Calu3 (cell line): ENCODE results near the gene RAB6B. TPM values are rescaled to one million over a fixed set of nuclear protein-coding genes. Genes with fewer than 3 reads are reported as not detected.

ENCODE experiments used
- BruUV-seq: library from RNA; stranded (reverse); fragments of 400-500 nt; replicated peaks from 2 replicates; lab custom pipeline; 2021; lab: Mats Ljungman, UMichigan
- CTCF ChIA-PET: fragments of 300-600 bp; sonication (Branson Sonifier 250); formaldehyde crosslinking; loops from one replicate; lab custom pipeline; 2022; ENCODE audit warnings: antibody characterized with exemption; lab: Charles Lee
- DNase-seq: peaks from one replicate; pipeline ENCODE4 v3.0.0; 2022
- H3K27ac Mint-ChIP-seq: one replicate; pipeline ENCODE4 v1.8.0; 2022; ENCODE audit warnings: mixed read lengths; ENCODE audit not compliant: unreplicated experiment
- H3K27me3 Mint-ChIP-seq: one replicate; pipeline ENCODE4 v1.8.0; 2022; ENCODE audit warnings: mixed read lengths; ENCODE audit not compliant: unreplicated experiment
- H3K36me3 Mint-ChIP-seq: one replicate; pipeline ENCODE4 v1.8.0; 2022; ENCODE audit warnings: mild to moderate bottlenecking, moderate library complexity, mixed read lengths; ENCODE audit not compliant: insufficient read depth, unreplicated experiment
- H3K4me1 Mint-ChIP-seq: one replicate; pipeline ENCODE4 v1.8.0; 2022; ENCODE audit warnings: mild to moderate bottlenecking, low read depth, mixed read lengths; ENCODE audit not compliant: unreplicated experiment
- H3K4me3 Mint-ChIP-seq: one replicate; pipeline ENCODE4 v1.8.0; 2022; ENCODE audit warnings: mild to moderate bottlenecking, low read depth, moderate library complexity, mixed read lengths; ENCODE audit not compliant: unreplicated experiment
- H3K9me3 Mint-ChIP-seq: one replicate; pipeline ENCODE4 v1.8.0; 2022; ENCODE audit warnings: low read depth, mixed read lengths; ENCODE audit not compliant: unreplicated experiment
- intact Hi-C: fragments of 100-400 bp; cut with micrococcal nuclease; formaldehyde crosslinking; loops from one replicate; pipeline ENCODE4 v1.10.0; 2022; ENCODE audit not compliant: unreplicated experiment
- total RNA-seq: library from RNA; stranded (reverse); gene quantifications from 2 replicates; pipeline ENCODE4 v1.2.3, GENCODE V29; 2022
- TF ChIP-seq, protein P1 (sequence below): fragments of 200-600 bp; IDR thresholded peaks from one replicate; pipeline ENCODE4 v1.8.0; 2022; ENCODE audit warnings: antibody characterized with exemption; ENCODE audit not compliant: unreplicated experiment

RAB6B gene
- total RNA-seq, 1 experiment from 2014 or later = 0.85 TPM

DNA sequence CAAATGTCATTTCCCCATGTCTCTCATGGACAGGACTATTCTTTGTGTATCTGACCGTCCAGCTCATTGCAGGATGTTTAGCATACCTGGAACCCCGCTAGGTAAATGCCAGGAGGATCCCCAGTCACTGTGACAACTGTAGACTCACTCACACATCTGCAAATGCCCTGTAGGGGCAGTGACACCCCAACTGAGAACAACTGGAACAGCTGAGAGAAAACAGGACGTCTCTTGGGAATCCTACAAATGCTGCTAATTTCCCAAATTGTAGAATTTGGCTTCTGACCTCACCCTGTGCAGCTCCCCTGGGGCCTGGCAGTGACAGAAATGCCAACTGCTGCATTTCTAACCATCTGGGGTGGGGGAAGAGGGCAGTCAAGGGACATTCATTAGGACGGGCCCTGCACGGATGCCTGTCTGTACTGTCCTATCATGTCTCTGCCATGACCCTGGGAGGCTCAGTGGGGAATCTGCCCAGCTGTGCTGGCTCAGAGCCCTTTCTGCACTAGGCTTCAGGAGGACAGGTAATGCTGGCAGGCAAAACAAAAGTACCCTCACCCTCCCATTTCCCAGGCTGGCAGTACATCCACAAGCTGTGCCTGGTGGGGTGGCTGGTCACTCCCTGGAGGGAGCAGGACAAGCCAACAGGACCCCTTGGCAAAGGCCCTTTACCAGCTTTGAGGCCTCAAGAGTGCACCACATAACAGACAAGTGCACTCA, 30.4 kb downstream of the RAB6B start:
- DNase-seq = no peak
- no peak overlapping the region for H3K4me3 Mint-ChIP-seq
- TF ChIP-seq, protein P1, sequence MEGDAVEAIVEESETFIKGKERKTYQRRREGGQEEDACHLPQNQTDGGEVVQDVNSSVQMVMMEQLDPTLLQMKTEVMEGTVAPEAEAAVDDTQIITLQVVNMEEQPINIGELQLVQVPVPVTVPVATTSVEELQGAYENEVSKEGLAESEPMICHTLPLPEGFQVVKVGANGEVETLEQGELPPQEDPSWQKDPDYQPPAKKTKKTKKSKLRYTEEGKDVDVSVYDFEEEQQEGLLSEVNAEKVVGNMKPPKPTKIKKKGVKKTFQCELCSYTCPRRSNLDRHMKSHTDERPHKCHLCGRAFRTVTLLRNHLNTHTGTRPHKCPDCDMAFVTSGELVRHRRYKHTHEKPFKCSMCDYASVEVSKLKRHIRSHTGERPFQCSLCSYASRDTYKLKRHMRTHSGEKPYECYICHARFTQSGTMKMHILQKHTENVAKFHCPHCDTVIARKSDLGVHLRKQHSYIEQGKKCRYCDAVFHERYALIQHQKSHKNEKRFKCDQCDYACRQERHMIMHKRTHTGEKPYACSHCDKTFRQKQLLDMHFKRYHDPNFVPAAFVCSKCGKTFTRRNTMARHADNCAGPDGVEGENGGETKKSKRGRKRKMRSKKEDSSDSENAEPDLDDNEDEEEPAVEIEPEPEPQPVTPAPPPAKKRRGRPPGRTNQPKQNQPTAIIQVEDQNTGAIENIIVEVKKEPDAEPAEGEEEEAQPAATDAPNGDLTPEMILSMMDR = no peak
- H3K36me3 Mint-ChIP-seq = no peaks in the 10 kb centered on the region
- intact Hi-C loops = no loop called here
- no peaks in the 10 kb centered on the region for H3K4me1 Mint-ChIP-seq
- H3K27ac Mint-ChIP-seq = no peak overlapping the region
- H3K9me3 Mint-ChIP-seq = no peaks in the 10 kb centered on the region
- peaks cover 100% of the 10 kb centered on the region for H3K27me3 Mint-ChIP-seq
- CTCF ChIA-PET = interaction anchor here (1.3 kb wide), 1 partner anchor 10 kb away, joined by 3 read pairs; no protein-coding TSS in a partner anchor
- BruUV-seq = no TSS peak

DNA sequence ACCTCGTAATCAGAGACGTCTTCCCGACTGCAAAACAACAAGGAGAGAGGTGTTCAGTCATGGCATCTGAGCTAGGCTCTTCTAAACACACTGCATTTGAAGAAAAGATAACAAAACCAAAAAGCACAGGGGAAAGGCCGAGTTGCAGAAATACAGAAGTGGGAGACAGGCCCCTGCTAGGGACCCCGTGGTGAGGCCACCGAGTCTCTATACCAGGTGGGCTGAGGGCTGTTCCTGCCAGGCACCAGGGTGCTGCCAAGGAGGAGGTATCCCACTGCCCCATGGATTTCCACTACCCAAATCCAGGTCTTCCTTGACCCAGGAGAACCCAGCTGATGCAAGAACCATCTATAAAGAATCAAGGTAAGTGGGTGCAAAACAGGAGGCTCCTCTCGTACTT, 31.1 kb downstream of the RAB6B start:
- CTCF ChIA-PET = interaction anchor here (1.3 kb wide), 1 partner anchor 10 kb away, joined by 3 read pairs; no protein-coding TSS in a partner anchor
- no TSS peak for BruUV-seq
- Mint-ChIP-seq H3K4me1 (no peaks in the 10 kb centered on the region), H3K9me3 (no peaks in the 10 kb centered on the region), H3K36me3 (no peaks in the 10 kb centered on the region), H3K27ac (no peak overlapping the region), H3K27me3 (peaks cover 100% of the 10 kb centered on the region), H3K4me3 (no peak overlapping the region)
- no peak for DNase-seq
- intact Hi-C loops = no loop called here
- TF ChIP-seq, protein P1 = no peak

DNA sequence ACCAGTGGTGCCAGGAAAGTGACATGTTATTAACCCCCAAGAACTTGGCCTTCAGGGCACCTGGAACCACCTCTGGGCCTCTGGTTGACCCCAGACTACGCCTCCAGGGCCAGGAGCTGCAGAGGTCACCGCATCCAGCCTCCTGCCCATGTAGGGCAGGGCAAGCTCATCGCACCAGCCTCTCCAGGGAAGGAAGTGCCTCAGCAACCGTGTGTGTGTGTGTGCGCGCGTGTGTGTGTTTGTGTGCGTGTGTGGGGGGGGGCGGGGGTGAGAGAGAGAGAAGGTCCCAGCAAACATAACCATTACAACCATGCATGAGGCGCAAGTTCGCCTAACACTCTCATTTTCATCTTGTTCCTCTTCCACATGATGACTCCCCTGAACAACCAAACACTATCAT, 31.8 kb downstream of the RAB6B start:
- Mint-ChIP-seq H3K4me1 (no peaks in the 10 kb centered on the region), H3K27me3 (peaks cover 97% of the 10 kb centered on the region), H3K9me3 (no peaks in the 10 kb centered on the region), H3K27ac (no peak overlapping the region), H3K36me3 (no peaks in the 10 kb centered on the region), H3K4me3 (no peak overlapping the region)
- no TSS peak for BruUV-seq
- intact Hi-C loops = no loop called here
- DNase-seq = no peak
- CTCF ChIA-PET = no interaction called here
- TF ChIP-seq, protein P1 = no peak

DNA sequence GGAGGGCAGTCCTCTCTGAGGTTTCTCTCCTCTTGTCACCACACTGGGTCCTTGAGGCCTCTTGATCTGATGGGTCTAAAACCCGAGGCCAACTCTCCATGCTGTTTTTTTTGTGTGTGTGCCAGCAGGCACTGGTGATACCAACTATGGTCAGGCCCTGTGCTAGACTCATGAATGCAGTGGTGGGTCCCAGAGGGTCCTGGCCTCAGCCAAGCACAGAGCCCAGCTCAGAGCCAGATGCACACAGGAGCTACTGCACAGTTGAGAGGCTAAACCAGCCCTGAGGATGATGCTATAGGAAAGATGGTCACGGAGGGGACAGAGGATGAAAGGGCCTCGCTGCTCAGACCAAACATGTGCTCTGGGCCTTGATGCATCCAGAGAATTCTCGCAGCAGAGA, 33.5 kb downstream of the RAB6B start:
- intact Hi-C loops = no loop called here
- TF ChIP-seq, protein P1 = no peak
- no TSS peak for BruUV-seq
- peaks cover 96% of the 10 kb centered on the region for H3K27me3 Mint-ChIP-seq
- H3K4me1 Mint-ChIP-seq = no peaks in the 10 kb centered on the region
- DNase-seq = no peak
- H3K27ac Mint-ChIP-seq = no peak overlapping the region
- CTCF ChIA-PET = interaction anchor here (0.6 kb wide), 1 partner anchor 248 kb away, joined by 4 read pairs; no protein-coding TSS in a partner anchor
- no peak overlapping the region for H3K4me3 Mint-ChIP-seq
- H3K9me3 Mint-ChIP-seq = no peaks in the 10 kb centered on the region
- no peaks in the 10 kb centered on the region for H3K36me3 Mint-ChIP-seq
